Neural cell (in vitro differentiated cells): ENCODE measurements around the gene FAM32A.

Source experiments
- CTCF ChIP-seq: fragments of 450-650 bp; IDR thresholded peaks from 2 replicates; pipeline ENCODE4 v1.5.1; 2014; ENCODE audit warnings: antibody characterized with exemption, mild to moderate bottlenecking, moderate library complexity; ENCODE audit not compliant: poor library complexity, severe bottlenecking
- EP300 ChIP-seq: fragments of 450-650 bp; conservative IDR thresholded peaks from 2 replicates; pipeline ENCODE4 v1.6.1; 2014; ENCODE audit warnings: antibody characterized with exemption, mild to moderate bottlenecking, moderate library complexity; ENCODE audit not compliant: poor library complexity, severe bottlenecking
- EZH2 ChIP-seq: fragments of 200-600, 300-800 bp; shearing (Covaris generic), sonication (generic); IDR thresholded peaks from 2 replicates; pipeline ENCODE4 v1.6.1; 2014; ENCODE audit warnings: antibody characterized with exemption, low read length, borderline replicate concordance, mild to moderate bottlenecking; ENCODE audit not compliant: insufficient read depth, poor library complexity, severe bottlenecking
- MXI1 ChIP-seq: fragments of 450-650 bp; conservative IDR thresholded peaks from 2 replicates; pipeline ENCODE4 v1.6.1; 2014; ENCODE audit warnings: antibody characterized with exemption, mild to moderate bottlenecking; ENCODE audit not compliant: poor library complexity, severe bottlenecking
- POLR2AphosphoS5 ChIP-seq: IDR thresholded peaks from 2 replicates; pipeline ENCODE4 v1.6.1; 2012
- REST ChIP-seq: IDR thresholded peaks from 2 replicates; pipeline ENCODE4 v1.6.1; 2012; ENCODE audit warnings: borderline replicate concordance
- SMC3 ChIP-seq: fragments of 450-650 bp; conservative IDR thresholded peaks from 2 replicates; pipeline ENCODE4 v1.6.1; 2014; ENCODE audit warnings: antibody characterized with exemption, mild to moderate bottlenecking, moderate library complexity; ENCODE audit not compliant: poor library complexity
- TAF1 ChIP-seq: IDR thresholded peaks from 2 replicates; pipeline ENCODE4 v1.6.1; 2012; ENCODE audit warnings: low read depth

DNA sequence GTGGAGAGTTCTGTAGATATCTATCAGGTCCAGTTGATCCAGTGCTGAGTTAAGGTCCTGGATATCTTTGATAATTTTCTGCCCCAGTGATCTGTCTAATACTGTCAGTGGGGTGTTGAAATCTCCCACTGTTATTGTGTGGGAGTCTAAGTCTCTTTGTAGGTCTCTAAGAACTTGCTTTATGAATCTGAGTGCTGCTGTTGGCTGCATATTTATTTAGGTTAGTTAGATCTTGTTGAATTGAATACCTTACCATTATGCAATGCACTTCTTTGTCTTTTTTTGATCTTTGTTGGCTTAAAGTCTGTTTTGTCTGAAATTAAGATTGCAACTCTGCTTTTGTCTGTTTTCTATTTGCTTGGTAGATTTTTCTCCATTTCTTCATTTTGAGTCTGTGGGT lies 27.9 kb downstream of the FAM32A start:
- no peak for TF ChIP-seq CTCF
- TF ChIP-seq SMC3: no peak
- no peak for TF ChIP-seq REST
- no peak for TF ChIP-seq TAF1
- TF ChIP-seq POLR2AphosphoS5: no peak
- TF ChIP-seq EZH2: no peak
- no peak for TF ChIP-seq EP300
- no peak for TF ChIP-seq MXI1
